Fibroblast of lung (primary cell): ENCODE results near the gene ITPR2.

ENCODE experiments used
- CTCF ChIP-seq, 2 donors: IDR thresholded peaks in 1 of 2; conservative IDR thresholded peaks in 1 of 2; 1 replicate in 1 of 2; 2 replicates in 1 of 2; pipeline ENCODE4 v1.5.1; 2011 to 2012; ENCODE audit warnings: low read length in 2 of 2, control low read depth in 1 of 2, inconsistent platforms in 1 of 2, low read depth in 1 of 2, mild to moderate bottlenecking in 1 of 2
- EZH2 ChIP-seq: IDR thresholded peaks from 2 replicates; pipeline ENCODE4 v1.5.1; 2012; ENCODE audit warnings: low read length, control low read depth, mild to moderate bottlenecking; ENCODE audit errors: missing control alignments

GRCh38 chr12:26471560-26471959, 361.4 kb downstream of the ITPR2 start:
- TF ChIP-seq CTCF (conservative IDR thresholded peaks at IDR 0.05 in 1 of 2, IDR thresholded peaks at IDR 0.05 in 1 of 2; ENCODE audit: low read depth in 1 of 2, low read length in 2 of 2) (no peak), EZH2 (no peak)
